Measurements from ENCODE around the gene ZNF613. TPM values are rescaled to one million over a fixed set of nuclear protein-coding genes. Genes with fewer than 3 reads are reported as not detected.
"Not testable (repeated sequence)": the region's sequence is repeated elsewhere in the genome, so short reads cannot be mapped to it uniquely, and the experiment has no call there.

The ZNF613 gene
- total RNA-seq, 1 experiment from 2014 or later, result 2.2 TPM

DNA sequence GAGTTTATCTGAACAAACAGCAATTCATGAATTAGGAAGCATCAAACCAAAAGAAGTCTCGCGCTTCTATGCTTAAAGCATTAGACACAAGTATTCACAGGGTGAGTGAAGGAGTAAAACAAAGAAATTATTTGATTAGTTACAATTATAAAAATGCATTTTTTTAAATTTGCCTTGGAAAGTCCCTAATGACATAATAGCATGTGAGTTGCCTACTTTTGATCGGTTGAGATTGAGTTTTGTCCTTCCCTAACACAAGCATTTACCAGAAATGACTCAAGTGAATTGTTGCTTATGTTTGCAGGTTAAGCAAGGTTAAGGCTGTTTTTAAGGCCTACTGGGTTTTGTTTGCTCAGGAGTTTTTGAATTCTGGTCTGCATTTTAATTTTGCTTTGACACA lies 22.1 kb upstream of the ZNF613 start:
- Histone ChIP-seq H3K4me1 (no peaks in the 10 kb centered on the region; the same call in 1 of the 2 replicates), H3K4me3 (ENCODE audit: low read depth, low read length) (no peak overlapping the region), H3K36me3 (ENCODE audit: control insufficient read depth, insufficient read depth, low read length) (no peaks in the 10 kb centered on the region), H3K9me3 (peaks cover 58% of the 10 kb centered on the region), H3K27me3 (replicated peaks; ENCODE audit: control insufficient read depth, insufficient read depth, low read length) (no peaks in the 10 kb centered on the region)
- Mint-ChIP-seq H3K9me3 (ENCODE audit: unreplicated experiment) (peaks cover 76% of the 10 kb centered on the region), H3K4me1 (ENCODE audit: low read depth, unreplicated experiment) (peaks cover 7% of the 10 kb centered on the region), H3K27ac (ENCODE audit: unreplicated experiment) (peak overlapping the region; percentile 96), H3K4me3 (ENCODE audit: unreplicated experiment) (peak overlapping the region; percentile 88), H3K36me3 (ENCODE audit: insufficient read depth, unreplicated experiment) (peaks cover 11% of the 10 kb centered on the region), H3K27me3 (ENCODE audit: insufficient read depth, unreplicated experiment) (no peaks in the 10 kb centered on the region)
- BruUV-seq (replicated peaks), result no TSS peak
- TF ChIP-seq, protein P1, sequence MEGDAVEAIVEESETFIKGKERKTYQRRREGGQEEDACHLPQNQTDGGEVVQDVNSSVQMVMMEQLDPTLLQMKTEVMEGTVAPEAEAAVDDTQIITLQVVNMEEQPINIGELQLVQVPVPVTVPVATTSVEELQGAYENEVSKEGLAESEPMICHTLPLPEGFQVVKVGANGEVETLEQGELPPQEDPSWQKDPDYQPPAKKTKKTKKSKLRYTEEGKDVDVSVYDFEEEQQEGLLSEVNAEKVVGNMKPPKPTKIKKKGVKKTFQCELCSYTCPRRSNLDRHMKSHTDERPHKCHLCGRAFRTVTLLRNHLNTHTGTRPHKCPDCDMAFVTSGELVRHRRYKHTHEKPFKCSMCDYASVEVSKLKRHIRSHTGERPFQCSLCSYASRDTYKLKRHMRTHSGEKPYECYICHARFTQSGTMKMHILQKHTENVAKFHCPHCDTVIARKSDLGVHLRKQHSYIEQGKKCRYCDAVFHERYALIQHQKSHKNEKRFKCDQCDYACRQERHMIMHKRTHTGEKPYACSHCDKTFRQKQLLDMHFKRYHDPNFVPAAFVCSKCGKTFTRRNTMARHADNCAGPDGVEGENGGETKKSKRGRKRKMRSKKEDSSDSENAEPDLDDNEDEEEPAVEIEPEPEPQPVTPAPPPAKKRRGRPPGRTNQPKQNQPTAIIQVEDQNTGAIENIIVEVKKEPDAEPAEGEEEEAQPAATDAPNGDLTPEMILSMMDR (IDR thresholded peaks at IDR 0.05; ENCODE audit: insufficient read depth in 1 of 2, low read depth in 1 of 2, low read length in 1 of 2, severe bottlenecking in 1 of 2, unreplicated experiment in 1 of 2), result no peak
- ChIA-PET CTCF (no interaction called here), POLR2A (no interaction called here)
- DNase-seq, result no peak
- intact Hi-C loops (cut with micrococcal nuclease; ENCODE audit: unreplicated experiment), result loop anchor here (2.0 kb wide), 2 partner anchors 16 to 22 kb away; partner anchors contain the start of gene ZNF613

GRCh38 chr19:51905639-51906038 lies 21.6 kb upstream of the ZNF613 start:
- DNase-seq; H3K27me3 ChIP-seq (replicated peaks; ENCODE audit: control insufficient read depth, insufficient read depth, low read length); H3K27ac Mint-ChIP-seq (ENCODE audit: unreplicated experiment); BruUV-seq (replicated peaks); H3K36me3 ChIP-seq (ENCODE audit: control insufficient read depth, insufficient read depth, low read length); H3K4me1 Mint-ChIP-seq (ENCODE audit: low read depth, unreplicated experiment); POLR2A ChIA-PET; H3K27me3 Mint-ChIP-seq (ENCODE audit: insufficient read depth, unreplicated experiment); H3K4me3 ChIP-seq (ENCODE audit: low read depth, low read length); H3K36me3 Mint-ChIP-seq (ENCODE audit: insufficient read depth, unreplicated experiment); H3K4me1 ChIP-seq; CTCF ChIA-PET; H3K4me3 Mint-ChIP-seq (ENCODE audit: unreplicated experiment): not testable (repeated sequence)
- peaks cover 72% of the 10 kb centered on the region for H3K9me3 Mint-ChIP-seq (ENCODE audit: unreplicated experiment)
- intact Hi-C loops (cut with micrococcal nuclease; ENCODE audit: unreplicated experiment), result loop anchor here (2.0 kb wide), 2 partner anchors 17 to 21 kb away; partner anchors contain the start of gene ZNF613
- H3K9me3 ChIP-seq, result peaks cover 56% of the 10 kb centered on the region

DNA sequence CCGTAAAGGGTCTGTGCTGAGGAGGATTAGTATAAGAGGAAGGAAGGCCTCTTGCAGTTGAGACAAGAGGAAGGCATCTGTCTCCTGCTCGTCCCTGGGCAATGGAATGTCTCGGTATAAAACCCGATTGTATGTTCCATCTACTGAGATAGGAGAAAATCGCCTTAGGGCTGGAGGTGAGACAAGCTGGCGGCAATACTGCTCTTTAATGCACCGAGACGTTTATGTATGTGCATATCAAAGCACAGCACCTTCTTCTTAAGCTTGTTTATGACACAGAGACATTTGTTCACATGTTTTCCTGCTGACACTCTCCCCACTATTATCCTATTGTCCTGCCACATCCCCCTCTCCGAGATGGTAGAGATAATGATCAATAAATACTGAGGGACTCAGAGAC lies 21.2 kb upstream of the ZNF613 start:
- H3K27ac Mint-ChIP-seq (ENCODE audit: unreplicated experiment); H3K4me3 Mint-ChIP-seq (ENCODE audit: unreplicated experiment); CTCF ChIA-PET; intact Hi-C loops (cut with micrococcal nuclease; ENCODE audit: unreplicated experiment); DNase-seq; H3K4me1 ChIP-seq; H3K4me1 Mint-ChIP-seq (ENCODE audit: low read depth, unreplicated experiment); H3K36me3 Mint-ChIP-seq (ENCODE audit: insufficient read depth, unreplicated experiment); H3K27me3 Mint-ChIP-seq (ENCODE audit: insufficient read depth, unreplicated experiment); H3K4me3 ChIP-seq (ENCODE audit: low read depth, low read length); H3K36me3 ChIP-seq (ENCODE audit: control insufficient read depth, insufficient read depth, low read length); POLR2A ChIA-PET; H3K27me3 ChIP-seq (replicated peaks; ENCODE audit: control insufficient read depth, insufficient read depth, low read length); BruUV-seq (replicated peaks): not testable (repeated sequence)
- H3K9me3 Mint-ChIP-seq (ENCODE audit: unreplicated experiment), result peaks cover 68% of the 10 kb centered on the region
- peaks cover 52% of the 10 kb centered on the region for H3K9me3 ChIP-seq

DNA sequence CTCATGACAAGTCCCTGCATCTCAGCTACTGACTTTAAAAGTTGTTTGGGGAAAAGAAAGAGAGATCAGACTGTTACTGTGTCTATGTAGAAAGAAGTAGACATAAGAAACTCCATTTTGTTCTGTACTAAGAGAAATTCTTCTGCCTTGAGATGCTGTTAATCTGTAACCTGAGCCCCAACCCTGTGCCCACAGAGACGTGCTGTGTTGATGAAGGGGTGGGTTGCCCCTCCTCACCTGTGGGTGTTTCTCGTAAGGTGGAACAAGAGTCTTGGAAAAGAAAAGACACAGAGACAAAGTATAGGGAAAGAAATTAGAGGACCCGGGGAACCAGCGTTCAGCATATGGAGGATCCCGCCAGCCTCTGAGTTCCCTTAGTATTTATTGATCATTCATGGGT lies 19.3 kb upstream of the ZNF613 start:
- BruUV-seq (replicated peaks); H3K4me1 Mint-ChIP-seq (ENCODE audit: low read depth, unreplicated experiment); H3K27me3 Mint-ChIP-seq (ENCODE audit: insufficient read depth, unreplicated experiment); CTCF ChIA-PET; H3K36me3 ChIP-seq (ENCODE audit: control insufficient read depth, insufficient read depth, low read length); H3K36me3 Mint-ChIP-seq (ENCODE audit: insufficient read depth, unreplicated experiment); H3K27me3 ChIP-seq (replicated peaks; ENCODE audit: control insufficient read depth, insufficient read depth, low read length); intact Hi-C loops (cut with micrococcal nuclease; ENCODE audit: unreplicated experiment); H3K4me3 Mint-ChIP-seq (ENCODE audit: unreplicated experiment); H3K27ac Mint-ChIP-seq (ENCODE audit: unreplicated experiment); DNase-seq; POLR2A ChIA-PET; H3K4me1 ChIP-seq; H3K4me3 ChIP-seq (ENCODE audit: low read depth, low read length): not testable (repeated sequence)
- H3K9me3 Mint-ChIP-seq (ENCODE audit: unreplicated experiment), result peaks cover 62% of the 10 kb centered on the region
- peaks cover 50% of the 10 kb centered on the region for H3K9me3 ChIP-seq

Measured in Caco-2 (cell line).